Measurements from ENCODE around the gene BTD.

- TF ChIP-seq CTCF (IDR thresholded peaks at IDR 0.05; ENCODE audit: low read length) = no peak
- no peak for TF ChIP-seq EZH2 (IDR thresholded peaks at IDR 0.05; ENCODE audit: borderline replicate concordance, low read length)
These were observed 32.4 kb downstream of the BTD start for GRCh38 chr3:15633766-15634598.

Measured in OCI-LY1 (cell line).